ENCODE results near the gene HACD3.

HACD3 gene

GRCh38 chr15:65530318-65531111 lies at the start of gene HACD3:
HACD3 (plus strand) TSS chr15:65530463; CDS start chr15:65530632, 169 bp downstream.
- DNase-seq (ENCODE audit: low read depth in 1 of 2, low spot score in 1 of 2): peak; percentile 80 to 91

- no peak for DNase-seq (ENCODE audit: low read depth in 1 of 2, low spot score in 1 of 2)
Observed at GRCh38 chr15:65484876-65485275, 45.4 kb upstream of the HACD3 start.

- no peak for DNase-seq (ENCODE audit: low read depth in 1 of 2, low spot score in 1 of 2)
Observed at GRCh38 chr15:65494076-65494475, 36.2 kb upstream of the HACD3 start.

DNA sequence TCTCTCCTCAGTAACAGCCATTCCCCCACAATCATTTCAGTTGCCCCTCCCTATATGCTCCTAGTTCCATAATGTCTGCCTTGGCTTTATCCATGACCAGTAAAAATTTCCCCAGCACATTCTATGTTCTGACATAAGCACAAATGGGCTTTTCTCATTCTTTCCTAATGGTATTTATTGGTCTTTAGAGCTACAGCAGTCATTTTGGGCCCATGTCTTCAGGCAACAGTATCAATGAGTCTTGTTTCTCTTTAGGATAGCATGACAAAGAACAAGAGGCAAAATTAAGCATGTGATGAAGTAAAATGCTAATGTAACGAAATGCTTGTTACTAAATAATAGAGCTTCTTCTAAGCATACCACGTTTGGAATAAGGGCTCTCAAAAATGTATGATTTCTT lies 20.9 kb upstream of the HACD3 start:
- DNase-seq (ENCODE audit: low read depth in 1 of 2, low spot score in 1 of 2): no peak

DNA sequence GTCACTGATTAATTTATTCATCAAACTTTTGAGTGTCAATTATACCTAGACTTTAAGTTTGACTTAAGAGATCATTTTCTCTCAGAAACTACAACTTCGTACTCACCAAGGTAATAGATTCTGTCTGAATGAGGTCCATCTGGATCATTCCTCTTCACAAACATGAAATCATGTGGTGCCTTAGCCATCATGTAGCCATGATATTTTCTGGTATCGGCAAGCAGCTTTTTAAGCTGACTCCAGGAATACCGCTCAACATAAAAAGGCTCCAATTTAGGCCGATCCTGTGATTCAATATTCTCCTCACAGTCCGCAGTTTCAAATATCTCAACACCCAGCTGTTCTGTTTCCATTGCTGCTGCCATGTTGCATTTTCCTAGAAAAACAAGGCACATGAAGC lies 18.1 kb upstream of the HACD3 start:
- no peak for DNase-seq (ENCODE audit: low read depth in 1 of 2, low spot score in 1 of 2)

GRCh38 chr15:65512807-65513416 lies 17.4 kb upstream of the HACD3 start:
- DNase-seq (ENCODE audit: low read depth in 1 of 2, low spot score in 1 of 2): no peak

DNA sequence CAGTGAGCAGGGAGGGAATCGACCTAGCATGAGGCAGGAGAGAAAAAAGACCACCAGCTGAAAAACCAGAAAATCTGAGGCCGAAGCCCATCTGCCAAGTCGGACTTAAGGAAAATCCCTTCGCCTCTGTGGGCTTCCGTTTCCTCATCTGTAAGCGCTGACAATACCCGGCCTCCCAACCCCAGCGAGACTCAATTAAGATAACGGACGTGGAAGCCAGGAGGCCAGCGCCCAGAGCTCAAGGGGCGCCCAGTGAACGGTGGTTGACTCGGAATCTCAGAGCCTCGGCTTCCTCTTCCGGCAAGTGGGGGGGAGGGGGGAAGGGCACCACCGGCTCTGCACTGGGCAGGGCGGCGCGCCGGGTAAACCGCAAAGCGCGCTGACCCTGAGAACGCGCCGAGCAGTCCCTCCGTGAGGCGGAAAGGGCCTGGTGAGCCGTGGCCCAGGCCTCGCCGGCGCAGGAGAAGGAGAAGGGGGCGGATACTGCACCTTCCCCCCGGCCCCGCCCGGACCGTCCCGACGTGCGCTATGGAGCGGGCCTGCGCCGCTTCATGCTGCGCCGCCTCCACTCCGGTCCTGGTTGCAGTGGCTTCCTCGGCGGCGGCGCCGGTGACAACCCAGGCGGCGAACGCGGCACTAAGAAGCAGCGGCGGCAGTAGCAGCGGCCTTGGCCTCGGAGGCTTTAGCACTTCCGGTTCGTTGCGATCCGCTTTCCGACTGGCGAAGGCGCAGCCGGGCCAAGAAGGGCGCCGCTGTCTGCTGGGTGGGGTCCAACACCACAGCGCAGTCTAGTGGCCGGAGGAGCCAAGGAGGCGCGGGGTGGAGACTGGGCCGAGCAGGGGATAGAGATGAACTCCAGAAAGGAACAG lies 13.0 kb upstream of the HACD3 start, which contains the start of gene DPP8:
Gene DPP8, minus strand, starts transcription at position 693 of the 869 bp plus-strand sequence. CDS start 5,136 bp downstream, outside the sequence.
- peak; percentile 87 to 90 for DNase-seq (ENCODE audit: low read depth in 1 of 2, low spot score in 1 of 2)

DNA sequence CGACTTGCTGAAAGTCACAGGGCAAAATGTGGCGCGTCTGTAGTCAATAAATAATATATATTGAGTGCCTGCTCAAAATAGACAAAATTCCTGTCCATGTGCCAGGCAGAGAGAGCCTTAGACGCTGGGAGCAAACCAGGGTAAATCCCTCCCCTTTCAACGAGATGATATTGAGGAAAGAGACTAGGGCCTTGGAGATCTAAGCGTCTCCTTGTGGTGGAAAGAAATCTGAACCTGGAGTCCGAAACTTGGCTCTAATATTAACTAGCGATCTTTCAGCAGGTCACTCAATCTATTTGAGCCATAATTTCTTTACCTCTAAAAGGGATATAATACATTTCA lies 12.4 kb upstream of the HACD3 start:
- DNase-seq (ENCODE audit: low read depth in 1 of 2, low spot score in 1 of 2): no peak

DNA sequence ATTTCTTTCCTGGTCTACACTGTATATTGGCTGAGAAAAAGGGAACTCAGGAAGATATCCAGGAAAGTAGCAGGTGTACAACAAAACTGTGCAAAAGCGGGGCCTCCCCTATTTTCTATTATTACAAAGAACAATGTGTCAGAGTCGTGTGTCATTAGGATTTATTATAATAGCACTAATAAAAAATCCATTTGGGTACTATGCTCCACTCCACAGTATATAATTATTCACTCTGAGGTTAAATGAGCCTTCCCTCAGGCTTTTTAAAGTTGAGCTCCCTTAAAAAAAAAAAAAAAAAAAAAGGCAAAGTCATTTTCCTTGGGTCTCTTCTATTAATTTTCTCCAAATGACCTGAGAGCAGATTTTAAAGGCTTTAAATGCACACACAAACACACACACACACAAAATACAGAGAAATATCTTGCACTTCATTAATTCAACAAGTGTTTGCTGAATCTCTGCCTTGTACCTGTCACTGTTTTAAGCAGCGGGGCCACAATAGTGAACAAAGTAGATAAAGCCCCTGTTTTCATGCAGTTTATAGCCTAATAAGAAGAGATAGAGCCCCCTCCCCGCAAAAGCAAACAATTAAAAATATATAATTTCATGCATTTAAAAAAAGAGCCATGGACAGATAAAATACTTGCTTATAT lies 11.5 kb upstream of the HACD3 start:
- DNase-seq (ENCODE audit: low read depth in 1 of 2, low spot score in 1 of 2): no peak

GRCh38 chr15:65521350-65521749 lies 8.9 kb upstream of the HACD3 start:
- DNase-seq (ENCODE audit: low read depth in 1 of 2, low spot score in 1 of 2): no peak

DNA sequence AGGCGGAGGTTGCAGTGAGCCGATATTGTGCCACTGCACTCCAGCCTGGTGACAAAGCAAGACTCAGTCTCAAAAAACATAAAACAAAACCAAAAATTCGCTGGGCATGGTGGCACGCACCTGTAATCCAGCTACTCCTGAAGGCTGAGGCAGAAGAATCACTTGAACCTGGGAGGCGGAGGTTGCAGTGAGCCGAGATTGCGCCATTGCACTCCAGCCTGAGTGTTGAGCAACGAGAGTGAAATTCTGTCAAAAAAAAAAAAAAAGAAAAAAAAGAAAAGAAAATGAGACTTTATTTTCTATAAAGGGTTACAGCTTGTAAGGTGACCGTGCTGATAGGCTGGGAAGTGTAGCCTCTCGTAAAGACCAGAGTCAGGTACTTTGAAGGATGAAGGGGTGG lies 6.0 kb upstream of the HACD3 start:
- no peak for DNase-seq (ENCODE audit: low read depth in 1 of 2, low spot score in 1 of 2)

DNA sequence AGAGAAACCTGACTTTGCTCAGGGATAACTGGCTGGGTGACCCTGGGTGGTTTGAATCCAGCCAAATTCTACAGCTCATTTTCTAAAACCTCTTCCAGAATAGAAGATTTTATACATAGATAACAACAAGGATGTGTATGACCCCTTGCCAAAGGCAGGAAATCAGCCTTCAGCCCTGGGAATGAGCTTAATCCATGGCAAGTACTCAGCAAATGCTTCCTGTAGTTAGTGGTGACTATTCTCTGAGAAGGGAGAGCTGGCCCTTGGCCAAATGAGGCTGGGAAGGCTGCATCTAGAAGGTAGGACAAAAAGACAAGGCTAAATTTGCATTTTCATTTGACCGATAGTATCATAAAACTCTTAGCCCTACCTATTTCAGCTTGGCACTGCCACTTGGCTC lies 4.6 kb upstream of the HACD3 start:
- no peak for DNase-seq (ENCODE audit: low read depth in 1 of 2, low spot score in 1 of 2)

DNA sequence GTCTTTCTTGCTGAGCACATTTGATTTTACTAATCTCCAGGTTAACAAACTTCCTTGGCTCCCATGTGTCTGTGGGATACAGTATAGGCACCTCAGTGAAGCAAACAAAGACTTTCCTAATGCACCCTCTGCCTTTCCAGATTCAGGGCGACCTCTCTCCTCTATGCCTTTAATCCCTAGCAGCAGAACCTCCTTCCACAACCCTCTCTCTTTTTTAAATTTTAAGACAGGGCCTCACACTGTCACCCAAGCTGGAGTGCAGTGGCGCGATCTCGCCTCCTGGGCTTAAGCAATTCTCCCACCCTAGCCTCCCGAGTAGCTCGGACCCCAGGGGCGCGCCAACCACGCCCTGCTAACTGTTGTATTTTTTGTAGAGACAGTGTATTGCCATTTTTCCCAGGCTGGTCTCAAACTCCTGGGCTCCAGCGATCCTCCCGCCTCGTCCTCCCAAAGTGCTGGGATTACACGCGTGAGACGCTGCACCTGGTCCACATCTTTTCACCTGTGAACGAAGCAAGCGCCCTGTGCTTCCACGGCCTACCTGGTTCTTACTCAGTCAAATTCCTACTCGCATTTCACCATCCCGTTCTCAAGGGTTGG lies 1.7 kb upstream of the HACD3 start:
- no peak for DNase-seq (ENCODE audit: low read depth in 1 of 2, low spot score in 1 of 2)

GRCh38 chr15:65529762-65530317 lies 423 bp upstream of the HACD3 start:
- no peak for DNase-seq (ENCODE audit: low read depth in 1 of 2, low spot score in 1 of 2)

DNA sequence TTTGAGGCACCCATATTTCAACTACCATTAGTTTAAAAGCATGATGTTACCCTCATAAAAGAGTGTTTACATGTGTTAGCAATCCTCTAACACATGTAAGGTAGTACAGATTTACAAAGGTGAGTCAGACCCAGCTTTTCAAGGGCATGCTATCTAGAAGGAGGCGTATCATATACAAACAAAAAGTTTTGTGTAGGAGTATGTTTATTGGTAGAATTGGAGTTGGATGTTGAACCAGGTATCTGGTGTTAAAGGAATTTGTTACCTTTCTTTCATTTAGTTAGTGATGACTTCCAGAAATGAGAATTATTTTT lies 2.4 kb downstream of the HACD3 start:
- no peak for DNase-seq (ENCODE audit: low read depth in 1 of 2, low spot score in 1 of 2)

- DNase-seq (ENCODE audit: low read depth in 1 of 2, low spot score in 1 of 2): no peak
Observed at GRCh38 chr15:65533057-65533756, 2.9 kb downstream of the HACD3 start.

- DNase-seq (ENCODE audit: low read depth in 1 of 2, low spot score in 1 of 2): no peak
Observed at GRCh38 chr15:65535192-65535591, 4.9 kb downstream of the HACD3 start.

GRCh38 chr15:65540314-65540713 lies 10.1 kb downstream of the HACD3 start:
- DNase-seq (ENCODE audit: low read depth in 1 of 2, low spot score in 1 of 2): no peak

GRCh38 chr15:65541231-65541820 lies 11.1 kb downstream of the HACD3 start:
- DNase-seq (ENCODE audit: low read depth in 1 of 2, low spot score in 1 of 2): no peak

GRCh38 chr15:65547841-65548240 lies 17.6 kb downstream of the HACD3 start:
- no peak for DNase-seq (ENCODE audit: low read depth in 1 of 2, low spot score in 1 of 2)

Measured in stimulated activated CD4-positive, alpha-beta T cell treated with anti-CD3 and anti-CD28 coated beads, Interleukin-15, amount 100 ng/mL, for 1 hour (primary cell).